Duodenal mucosa (tissue), 2 donors: Measurements from ENCODE around the gene NAA15.
"Not testable (repeated sequence)": the region's sequence is repeated elsewhere in the genome, so short reads cannot be mapped to it uniquely, and the experiment has no call there.

Experiments
- H3K27ac ChIP-seq: one replicate; pipeline ENCODE4 v1.7.0; 2013; ENCODE audit warnings: low read depth, low read length
- H3K27me3 ChIP-seq, 2 donors: one replicate each; pipeline ENCODE4 v1.7.0; 2013; ENCODE audit warnings: low read length in 2 of 2, control low read depth in 1 of 2; ENCODE audit not compliant: insufficient read depth in 2 of 2, control insufficient read depth in 1 of 2
- H3K36me3 ChIP-seq, 2 donors: one replicate each; pipeline ENCODE4 v1.7.0; 2013; ENCODE audit warnings: low read length in 2 of 2, control low read depth in 1 of 2; ENCODE audit not compliant: insufficient read depth in 2 of 2, control insufficient read depth in 1 of 2
- H3K4me1 ChIP-seq, 2 donors: one replicate each; pipeline ENCODE4 v1.7.0; 2013; ENCODE audit warnings: low read length in 2 of 2, control low read depth in 1 of 2; ENCODE audit not compliant: insufficient read depth in 2 of 2, control insufficient read depth in 1 of 2
- H3K4me3 ChIP-seq, 2 donors: one replicate each; pipeline ENCODE4 v1.7.0; 2013; ENCODE audit warnings: low read length in 2 of 2, low read depth in 1 of 2
- H3K9ac ChIP-seq, 2 donors: one replicate each; pipeline ENCODE4 v1.7.0; 2013; ENCODE audit warnings: low read length in 2 of 2, low read depth in 1 of 2
- H3K9me3 ChIP-seq, 2 donors: one replicate each; pipeline ENCODE4 v1.7.0; 2013; ENCODE audit warnings: low read length in 2 of 2, control low read depth in 1 of 2; ENCODE audit not compliant: control insufficient read depth in 1 of 2

NAA15 gene

GRCh38 chr4:139436122-139436521, 134.8 kb downstream of the NAA15 start:
- Histone ChIP-seq H3K36me3 (peaks cover 0 to 4% of the 10 kb centered on the region in 2 donors), H3K9ac (no peak overlapping the region), H3K27me3 (no peaks in the 10 kb centered on the region), H3K4me3 (no peak overlapping the region), H3K27ac (no peak overlapping the region), H3K4me1 (no peaks in the 10 kb centered on the region), H3K9me3 (peaks cover 0 to 6% of the 10 kb centered on the region in 2 donors)

- Histone ChIP-seq H3K27ac (no peak overlapping the region), H3K9ac (no peak overlapping the region), H3K4me3 (no peak overlapping the region), H3K9me3 (peaks cover 0 to 6% of the 10 kb centered on the region in 2 donors), H3K4me1 (no peaks in the 10 kb centered on the region), H3K36me3 (peaks cover 0 to 4% of the 10 kb centered on the region in 2 donors), H3K27me3 (no peaks in the 10 kb centered on the region)
Observed at GRCh38 chr4:139438141-139438540, 136.8 kb downstream of the NAA15 start.

- no peak overlapping the region for H3K4me3 ChIP-seq
- no peak overlapping the region for H3K9ac ChIP-seq
- peaks cover 0 to 6% of the 10 kb centered on the region in 2 donors for H3K9me3 ChIP-seq
- H3K36me3 ChIP-seq = peaks cover 0 to 4% of the 10 kb centered on the region in 2 donors
- no peaks in the 10 kb centered on the region for H3K27me3 ChIP-seq
- H3K4me1 ChIP-seq = no peaks in the 10 kb centered on the region
- no peak overlapping the region for H3K27ac ChIP-seq
Observed at GRCh38 chr4:139441029-139441428, 139.7 kb downstream of the NAA15 start.

GRCh38 chr4:139443661-139444060, 142.4 kb downstream of the NAA15 start:
- Histone ChIP-seq H3K4me1 (no peaks in the 10 kb centered on the region), H3K4me3 (no peak overlapping the region), H3K36me3 (peaks cover 0 to 4% of the 10 kb centered on the region in 2 donors), H3K27me3 (no peaks in the 10 kb centered on the region), H3K9ac (no peak overlapping the region), H3K9me3 (peaks cover 0 to 2% of the 10 kb centered on the region in 2 donors), H3K27ac (no peak overlapping the region)

- not testable (repeated sequence) for H3K9me3 ChIP-seq, H3K4me3 ChIP-seq, H3K36me3 ChIP-seq, H3K27ac ChIP-seq, H3K9ac ChIP-seq, H3K27me3 ChIP-seq, H3K4me1 ChIP-seq
Observed at GRCh38 chr4:139444881-139445280, 143.6 kb downstream of the NAA15 start.

- H3K9me3 ChIP-seq, H3K4me3 ChIP-seq, H3K27ac ChIP-seq, H3K9ac ChIP-seq, H3K36me3 ChIP-seq, H3K4me1 ChIP-seq, H3K27me3 ChIP-seq: not testable (repeated sequence)
Observed at GRCh38 chr4:139447078-139447477, 145.8 kb downstream of the NAA15 start.

GRCh38 chr4:139450586-139450985, 149.3 kb downstream of the NAA15 start:
- H3K4me3 ChIP-seq = no peak overlapping the region
- H3K36me3 ChIP-seq = no peaks in the 10 kb centered on the region

GRCh38 chr4:139451997-139452396, 150.7 kb downstream of the NAA15 start:
- Histone ChIP-seq H3K27me3 (no peaks in the 10 kb centered on the region), H3K27ac (no peak overlapping the region), H3K9me3 (no peaks in the 10 kb centered on the region), H3K4me3 (peak overlapping the region; percentile 0 to 100), H3K9ac (peak overlapping the region; percentile 85 to 98), H3K36me3 (no peaks in the 10 kb centered on the region), H3K4me1 (peaks cover 31% of the 10 kb centered on the region in 2 donors)

More at GRCh38 chr4:139450586-139450985, 149.3 kb downstream of the NAA15 start:
- Histone ChIP-seq H3K9me3 (no peaks in the 10 kb centered on the region), H3K27me3 (no peaks in the 10 kb centered on the region), H3K27ac (no peak overlapping the region), H3K9ac (no peak overlapping the region), H3K4me1 (peaks cover 17 to 18% of the 10 kb centered on the region in 2 donors)

- Histone ChIP-seq H3K9me3 (no peaks in the 10 kb centered on the region), H3K9ac (peak overlapping the region; percentile 85 to 98), H3K27ac (peak overlapping the region; percentile 98), H3K36me3 (no peaks in the 10 kb centered on the region), H3K4me1 (peaks cover 40% of the 10 kb centered on the region in 2 donors), H3K4me3 (peak overlapping the region; percentile 97 to 100), H3K27me3 (no peaks in the 10 kb centered on the region)
Observed at GRCh38 chr4:139453041-139453370, 151.7 kb downstream of the NAA15 start.

GRCh38 chr4:139453371-139454110, 152.2 kb downstream of the NAA15 start:
- Histone ChIP-seq H3K27me3 (no peaks in the 10 kb centered on the region), H3K36me3 (no peaks in the 10 kb centered on the region), H3K4me1 (peaks cover 46% of the 10 kb centered on the region in 2 donors), H3K4me3 (peak overlapping the region; percentile 97 to 100), H3K9ac (peak overlapping the region; percentile 98 to 99), H3K27ac (peak overlapping the region; percentile 98), H3K9me3 (no peaks in the 10 kb centered on the region)
